GM12891 (cell line): ENCODE results near the gene CHRM1.
A peak's percentile ranks its signal among the peaks of the same experiment; 100 is the strongest.

Source experiments
- POLR2A ChIP-seq: IDR thresholded peaks from 2 replicates; pipeline ENCODE4 v1.6.1; 2011; ENCODE audit warnings: low read depth, low read length, control low read depth
- POLR2AphosphoS5 ChIP-seq: IDR thresholded peaks from 2 replicates; pipeline ENCODE4 v1.6.1; 2011; ENCODE audit warnings: low read depth, low read length, control low read depth
- POU2F2 ChIP-seq: IDR thresholded peaks from 2 replicates; pipeline ENCODE4 v1.6.1; 2011; ENCODE audit warnings: low read depth, mild to moderate bottlenecking, control low read depth, low read length, moderate library complexity
- SPI1 ChIP-seq: IDR thresholded peaks from 2 replicates; pipeline ENCODE4 v1.6.1; 2011; ENCODE audit warnings: low read depth, low read length, control low read depth

DNA sequence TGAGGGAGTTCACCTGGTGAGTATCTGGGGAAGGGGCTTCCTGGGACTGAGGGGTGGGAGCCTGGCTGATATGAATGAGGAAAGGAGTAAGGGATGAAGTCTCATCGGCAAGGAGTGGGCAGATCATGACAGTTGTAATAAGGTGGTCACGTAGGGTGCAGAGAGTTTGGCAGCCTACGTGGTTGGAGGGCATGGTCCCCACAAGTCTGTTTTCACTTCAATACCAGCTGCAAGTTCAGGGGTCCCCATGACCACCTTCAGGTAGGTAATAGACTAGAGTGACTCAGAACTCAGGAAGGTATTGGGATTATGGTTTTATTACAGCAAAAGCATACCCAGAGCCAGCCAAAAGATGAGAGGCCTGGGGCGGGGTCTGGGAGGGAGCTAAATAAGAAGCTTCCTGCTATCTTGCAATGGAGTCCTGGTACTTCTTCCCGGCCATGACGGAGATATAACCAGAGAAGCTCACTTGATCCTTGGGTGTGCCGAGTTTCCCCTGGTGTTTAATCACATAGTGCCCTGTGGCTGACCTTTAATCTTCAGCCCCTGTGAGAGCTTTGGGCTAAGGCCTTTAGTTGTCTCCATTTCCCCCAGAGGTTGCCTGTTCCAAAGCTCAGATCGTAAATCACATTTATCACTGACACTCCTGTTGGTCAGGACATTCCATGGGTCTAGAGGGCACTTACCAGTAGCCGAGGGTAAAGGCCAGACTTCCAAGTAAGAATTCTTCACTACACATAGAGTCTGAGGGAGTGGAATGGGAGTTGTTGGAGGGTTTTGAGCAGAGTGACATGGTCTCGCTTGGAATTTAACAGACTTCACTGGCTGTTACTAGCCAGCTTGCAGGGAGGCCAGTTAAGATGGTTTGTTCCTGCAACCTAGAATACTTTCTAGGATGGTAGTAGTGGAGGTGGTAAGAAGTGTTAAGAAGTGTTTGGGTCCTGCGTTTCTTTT, 31.4 kb downstream of the CHRM1 start:
- TF ChIP-seq SPI1 (no peak), POLR2A (peak; percentile 81), POU2F2 (peak; percentile 49; the same call in 1 of the 2 replicates), POLR2AphosphoS5 (peak; percentile 93)
